ENCODE measurements around the gene SCAI. TPM values are rescaled to one million over a fixed set of nuclear protein-coding genes. Genes with fewer than 3 reads are reported as not detected.
A peak's percentile ranks its signal among the peaks of the same experiment; 100 is the strongest.
"Not testable (repeated sequence)": the region's sequence is repeated elsewhere in the genome, so short reads cannot be mapped to it uniquely, and the experiment has no call there.

SCAI gene
- total and polyA plus RNA-seq, 9 donors: 3.1 to 13.3 (median 9.2) TPM

- H3K4me1 ChIP-seq (ENCODE audit: insufficient read depth): no peaks in the 10 kb centered on the region
- intact Hi-C loops (cut with DNase I): no loop called here
- TF ChIP-seq POLR2A (IDR thresholded peaks at IDR 0.05): no peak
- TF ChIP-seq EP300 (IDR thresholded peaks at IDR 0.05): no peak
- TF ChIP-seq, protein P1, sequence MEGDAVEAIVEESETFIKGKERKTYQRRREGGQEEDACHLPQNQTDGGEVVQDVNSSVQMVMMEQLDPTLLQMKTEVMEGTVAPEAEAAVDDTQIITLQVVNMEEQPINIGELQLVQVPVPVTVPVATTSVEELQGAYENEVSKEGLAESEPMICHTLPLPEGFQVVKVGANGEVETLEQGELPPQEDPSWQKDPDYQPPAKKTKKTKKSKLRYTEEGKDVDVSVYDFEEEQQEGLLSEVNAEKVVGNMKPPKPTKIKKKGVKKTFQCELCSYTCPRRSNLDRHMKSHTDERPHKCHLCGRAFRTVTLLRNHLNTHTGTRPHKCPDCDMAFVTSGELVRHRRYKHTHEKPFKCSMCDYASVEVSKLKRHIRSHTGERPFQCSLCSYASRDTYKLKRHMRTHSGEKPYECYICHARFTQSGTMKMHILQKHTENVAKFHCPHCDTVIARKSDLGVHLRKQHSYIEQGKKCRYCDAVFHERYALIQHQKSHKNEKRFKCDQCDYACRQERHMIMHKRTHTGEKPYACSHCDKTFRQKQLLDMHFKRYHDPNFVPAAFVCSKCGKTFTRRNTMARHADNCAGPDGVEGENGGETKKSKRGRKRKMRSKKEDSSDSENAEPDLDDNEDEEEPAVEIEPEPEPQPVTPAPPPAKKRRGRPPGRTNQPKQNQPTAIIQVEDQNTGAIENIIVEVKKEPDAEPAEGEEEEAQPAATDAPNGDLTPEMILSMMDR (IDR thresholded peaks at IDR 0.05): no peak
- DNase-seq: no peak
- 46 to 92% (median 81%) methylated on average over 2 of the region's 2 CpGs for WGBS, 3 donors
- no peaks in the 10 kb centered on the region for H3K9me3 ChIP-seq
- no peaks in the 10 kb centered on the region for H3K36me3 ChIP-seq
- no peak overlapping the region for H3K27ac ChIP-seq
- no peak overlapping the region for H3K4me3 ChIP-seq
- no peaks in the 10 kb centered on the region for H3K27me3 ChIP-seq
These were observed 23.4 kb upstream of the SCAI start for GRCh38 chr9:125166762-125167161.

DNA sequence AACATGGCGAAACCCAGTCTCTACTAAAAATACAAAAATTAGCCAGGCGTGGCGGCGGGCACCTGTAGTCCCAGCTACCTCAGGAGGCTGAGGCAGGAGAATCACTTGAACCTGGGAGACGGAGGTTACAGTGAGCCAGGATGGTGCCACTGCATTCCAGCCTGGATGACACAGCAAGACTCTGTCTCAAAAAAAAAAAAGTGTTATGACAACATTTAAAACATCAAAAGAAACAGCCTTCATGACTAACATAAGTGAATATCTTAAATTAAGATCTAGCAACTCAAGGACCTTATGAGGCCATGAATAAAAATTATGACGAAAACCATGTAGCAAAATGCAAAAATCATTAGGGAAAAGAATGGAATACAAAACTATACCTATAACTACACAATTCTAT is 19.6 kb upstream of the SCAI start:
- H3K9me3 ChIP-seq; H3K27ac ChIP-seq; H3K4me3 ChIP-seq; H3K4me1 ChIP-seq (ENCODE audit: insufficient read depth); H3K36me3 ChIP-seq; H3K27me3 ChIP-seq; DNase-seq; intact Hi-C loops (cut with DNase I): not testable (repeated sequence)
- WGBS, 3 donors: 96 to 99% (median 98%) methylated on average over 6 of the region's 6 CpGs

GRCh38 chr9:125161284-125161918 is 18.1 kb upstream of the SCAI start:
- no peaks in the 10 kb centered on the region for H3K36me3 ChIP-seq
- TF ChIP-seq POLR2A (IDR thresholded peaks at IDR 0.05): no peak
- TF ChIP-seq, protein P1 (IDR thresholded peaks at IDR 0.05): no peak
- TF ChIP-seq EP300 (IDR thresholded peaks at IDR 0.05): no peak
- intact Hi-C loops (cut with DNase I): no loop called here
- peak in 1 of 5 donors; percentile 23 for DNase-seq
- H3K27ac ChIP-seq: no peak overlapping the region
- H3K9me3 ChIP-seq: no peaks in the 10 kb centered on the region
- H3K27me3 ChIP-seq: no peaks in the 10 kb centered on the region
- peaks cover 3% of the 10 kb centered on the region for H3K4me1 ChIP-seq (ENCODE audit: insufficient read depth)
- H3K4me3 ChIP-seq: no peak overlapping the region
- 37 to 50% (median 38%) methylated on average over 3 of the region's 3 CpGs for WGBS, 3 donors

- Histone ChIP-seq H3K27me3 (no peaks in the 10 kb centered on the region), H3K9me3 (no peaks in the 10 kb centered on the region), H3K4me3 (no peak overlapping the region), H3K4me1 (ENCODE audit: insufficient read depth) (peaks cover 3% of the 10 kb centered on the region), H3K27ac (no peak overlapping the region), H3K36me3 (no peaks in the 10 kb centered on the region)
- no peak for DNase-seq
- TF ChIP-seq EP300 (IDR thresholded peaks at IDR 0.05) (no peak), POLR2A (IDR thresholded peaks at IDR 0.05) (no peak)
- TF ChIP-seq, protein P1 (IDR thresholded peaks at IDR 0.05): no peak
- intact Hi-C loops (cut with DNase I): no loop called here
These were observed 17.4 kb upstream of the SCAI start for GRCh38 chr9:125160750-125161149.

DNA sequence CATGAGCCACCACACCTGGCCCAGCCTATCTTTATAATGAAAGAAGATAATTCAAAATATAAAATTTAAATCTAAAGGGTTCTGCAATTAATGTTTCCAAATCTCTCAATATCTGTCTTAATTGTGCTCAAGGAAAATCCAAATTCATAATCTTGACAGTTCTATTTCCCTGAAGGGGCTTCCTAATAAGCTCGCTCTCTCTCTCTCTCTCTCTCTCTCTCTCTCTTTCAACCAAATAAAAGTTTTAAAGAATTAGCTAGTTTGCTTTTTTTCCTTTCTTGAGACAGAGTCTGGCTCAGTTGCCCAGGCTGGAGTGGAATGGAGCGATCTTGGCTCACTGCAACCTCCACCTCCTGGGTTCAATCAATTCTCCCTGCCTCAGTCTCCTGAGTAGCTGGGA is 13.2 kb upstream of the SCAI start:
- peaks cover 3% of the 10 kb centered on the region for H3K4me1 ChIP-seq (ENCODE audit: insufficient read depth)
- WGBS, 3 donors: 95 to 100% (median 97%) methylated on average over 2 of the region's 2 CpGs
- no peaks in the 10 kb centered on the region for H3K9me3 ChIP-seq
- TF ChIP-seq POLR2A (IDR thresholded peaks at IDR 0.05) (no peak), EP300 (IDR thresholded peaks at IDR 0.05) (no peak)
- TF ChIP-seq, protein P1 (IDR thresholded peaks at IDR 0.05): no peak
- no peak overlapping the region for H3K27ac ChIP-seq
- H3K36me3 ChIP-seq: no peaks in the 10 kb centered on the region
- no peaks in the 10 kb centered on the region for H3K27me3 ChIP-seq
- intact Hi-C loops (cut with DNase I): no loop called here
- no peak for DNase-seq
- no peak overlapping the region for H3K4me3 ChIP-seq

All from ovary (tissue), 9 donors.